Activated B cell treated with CpG ODN at 0.5 μM for 24 hours (primary cell): Measurements from ENCODE around the gene CCDC141. TPM values are rescaled to one million over a fixed set of nuclear protein-coding genes. Genes with fewer than 3 reads are reported as not detected.

Experiments used
- ATAC-seq: fragments of 200-7000 bp; cut with Tn5 transposase; one replicate; pipeline ENCODE4 v1.10.0; 2021; ENCODE audit warnings: low read depth, mild to moderate bottlenecking, moderate library complexity
- CTCF ChIA-PET: fragments of 350-600 bp; sonication (Branson Sonifier 250); formaldehyde crosslinking; loops from one replicate; lab custom pipeline; 2021; ENCODE audit warnings: antibody characterized with exemption; lab: Charles Lee
- POLR2A ChIA-PET: fragments of 350-600 bp; sonication (Branson Sonifier 250); formaldehyde crosslinking; loops from one replicate; lab custom pipeline; 2021; ENCODE audit warnings: antibody characterized with exemption; lab: Charles Lee
- DNase-seq: peaks from one replicate; pipeline ENCODE4 v3.0.0; 2022
- H3K27ac Mint-ChIP-seq: one replicate; pipeline ENCODE4 v1.8.0; 2020; ENCODE audit warnings: mixed read lengths
- H3K27me3 Mint-ChIP-seq: one replicate; pipeline ENCODE4 v1.8.0; 2021; ENCODE audit warnings: mixed read lengths
- H3K36me3 Mint-ChIP-seq: one replicate; pipeline ENCODE4 v1.8.0; 2021; ENCODE audit warnings: low read depth, mixed read lengths
- H3K4me1 Mint-ChIP-seq: one replicate; pipeline ENCODE4 v1.8.0; 2021; ENCODE audit warnings: mixed read lengths
- H3K4me3 Mint-ChIP-seq: one replicate; pipeline ENCODE4 v1.8.0; 2020; ENCODE audit warnings: mild to moderate bottlenecking, mixed read lengths
- H3K9me3 Mint-ChIP-seq: one replicate; pipeline ENCODE4 v1.8.0; 2020; ENCODE audit warnings: mixed read lengths
- intact Hi-C: fragments of 100-400 bp; cut with micrococcal nuclease; formaldehyde crosslinking; loops from one replicate; pipeline ENCODE4 v1.15.1; 2024
- total RNA-seq: library from RNA; stranded (reverse); gene quantifications from 2 replicates; pipeline ENCODE4 v1.2.3, GENCODE V29; 2022
- TF ChIP-seq, protein P1 (sequence below): fragments of 200-600 bp; IDR thresholded peaks from one replicate; pipeline ENCODE4 v1.8.0; 2022; ENCODE audit warnings: antibody characterized with exemption, mild to moderate bottlenecking

The CCDC141 gene
- total RNA-seq, 1 donor from 2014 or later, result 38.8 TPM

DNA sequence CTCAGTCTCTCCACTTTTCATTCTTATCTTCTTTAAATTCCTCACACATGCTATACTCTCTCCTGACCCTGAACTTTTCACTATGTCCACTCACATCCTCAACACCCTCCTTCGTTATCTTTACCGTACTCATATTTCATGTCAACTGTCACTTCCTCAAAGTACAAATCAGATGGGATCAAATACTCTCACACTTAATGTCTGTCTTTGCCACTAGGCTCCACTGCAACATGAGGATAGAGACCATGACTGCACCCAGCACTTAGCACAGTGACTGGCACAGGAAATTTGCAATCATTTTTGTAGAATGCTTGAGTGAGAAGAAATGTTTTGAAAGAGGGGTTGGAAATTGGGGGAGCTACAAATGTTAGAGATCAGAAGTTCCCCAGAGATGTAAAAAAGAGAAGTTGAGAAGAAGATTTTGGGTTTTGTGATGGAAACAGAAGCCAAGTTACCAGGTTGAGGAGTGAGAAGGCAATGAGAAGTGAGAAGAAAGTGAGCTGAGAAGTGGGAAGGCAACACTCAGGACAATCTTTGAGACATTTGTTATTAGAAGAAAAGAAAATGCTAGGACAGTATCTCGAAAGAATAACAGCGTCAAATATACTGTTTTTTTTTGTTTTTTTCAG lies 87.0 kb downstream of the CCDC141 start:
- intact Hi-C loops, result loop anchor here (1.0 kb wide), 2 partner anchors 58 to 166 kb away; no protein-coding TSS in a partner anchor
- Mint-ChIP-seq H3K27ac (no peak overlapping the region), H3K27me3 (no peaks in the 10 kb centered on the region), H3K4me3 (no peak overlapping the region), H3K36me3 (peaks cover 15% of the 10 kb centered on the region), H3K9me3 (no peaks in the 10 kb centered on the region), H3K4me1 (peaks cover 7% of the 10 kb centered on the region)
- TF ChIP-seq, protein P1, sequence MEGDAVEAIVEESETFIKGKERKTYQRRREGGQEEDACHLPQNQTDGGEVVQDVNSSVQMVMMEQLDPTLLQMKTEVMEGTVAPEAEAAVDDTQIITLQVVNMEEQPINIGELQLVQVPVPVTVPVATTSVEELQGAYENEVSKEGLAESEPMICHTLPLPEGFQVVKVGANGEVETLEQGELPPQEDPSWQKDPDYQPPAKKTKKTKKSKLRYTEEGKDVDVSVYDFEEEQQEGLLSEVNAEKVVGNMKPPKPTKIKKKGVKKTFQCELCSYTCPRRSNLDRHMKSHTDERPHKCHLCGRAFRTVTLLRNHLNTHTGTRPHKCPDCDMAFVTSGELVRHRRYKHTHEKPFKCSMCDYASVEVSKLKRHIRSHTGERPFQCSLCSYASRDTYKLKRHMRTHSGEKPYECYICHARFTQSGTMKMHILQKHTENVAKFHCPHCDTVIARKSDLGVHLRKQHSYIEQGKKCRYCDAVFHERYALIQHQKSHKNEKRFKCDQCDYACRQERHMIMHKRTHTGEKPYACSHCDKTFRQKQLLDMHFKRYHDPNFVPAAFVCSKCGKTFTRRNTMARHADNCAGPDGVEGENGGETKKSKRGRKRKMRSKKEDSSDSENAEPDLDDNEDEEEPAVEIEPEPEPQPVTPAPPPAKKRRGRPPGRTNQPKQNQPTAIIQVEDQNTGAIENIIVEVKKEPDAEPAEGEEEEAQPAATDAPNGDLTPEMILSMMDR, result no peak
- ChIA-PET CTCF (interaction anchor here (1.0 to 2.5 kb wide), 3 partner anchors 49 to 167 kb away, joined by 3 to 17 read pairs (median 5); no protein-coding TSS in a partner anchor), POLR2A (no interaction called here)
- ATAC-seq, result peak; percentile 84
- DNase-seq, result no peak

DNA sequence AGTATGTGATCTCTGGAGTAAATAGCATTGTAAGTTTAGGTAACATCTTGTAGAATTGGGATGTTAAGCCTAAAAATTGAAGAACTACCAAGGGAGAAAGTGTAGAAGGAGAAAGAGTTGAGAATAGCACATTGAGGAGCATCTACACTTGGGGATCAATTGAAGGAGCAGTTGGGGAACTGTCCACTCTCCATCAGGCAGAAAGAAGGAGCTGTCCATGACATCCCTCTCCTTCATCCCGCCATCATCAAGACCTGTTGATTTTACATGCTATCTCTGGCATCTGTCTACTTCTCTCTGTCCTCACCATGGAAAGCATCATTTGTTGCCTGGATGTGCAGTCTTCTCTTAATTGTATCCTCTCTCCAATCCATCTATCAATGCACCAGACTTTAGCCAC lies 87.8 kb downstream of the CCDC141 start:
- H3K27ac Mint-ChIP-seq, result no peak overlapping the region
- H3K9me3 Mint-ChIP-seq, result no peaks in the 10 kb centered on the region
- peaks cover 19% of the 10 kb centered on the region for H3K36me3 Mint-ChIP-seq
- H3K4me3 Mint-ChIP-seq, result no peak overlapping the region
- TF ChIP-seq, protein P1, result no peak
- CTCF ChIA-PET, result no interaction called here
- POLR2A ChIA-PET, result no interaction called here
- H3K4me1 Mint-ChIP-seq, result peaks cover 7% of the 10 kb centered on the region
- H3K27me3 Mint-ChIP-seq, result no peaks in the 10 kb centered on the region
- no peak for DNase-seq
- intact Hi-C loops, result no loop called here
- no peak for ATAC-seq

DNA sequence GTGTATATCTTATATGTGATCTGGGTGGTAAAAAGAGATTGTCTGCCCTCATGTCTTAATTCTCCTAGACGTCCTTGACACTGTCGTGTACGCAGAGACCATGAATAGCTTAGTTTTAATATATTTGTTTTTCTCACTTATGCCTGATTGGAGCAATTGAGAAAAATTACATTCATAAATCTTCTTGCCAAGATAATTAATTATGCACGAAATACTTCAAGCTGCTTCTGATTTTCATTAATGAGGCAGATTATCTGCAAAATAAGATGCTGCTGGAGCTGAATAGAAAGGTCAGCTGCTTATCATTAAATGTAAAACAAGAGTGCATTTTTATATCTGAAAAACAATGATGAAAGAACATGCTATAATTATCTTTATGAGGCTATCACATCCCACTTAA lies 95.9 kb downstream of the CCDC141 start:
- TF ChIP-seq, protein P1, result no peak
- H3K4me1 Mint-ChIP-seq, result peaks cover 2% of the 10 kb centered on the region
- intact Hi-C loops, result no loop called here
- no peak for ATAC-seq
- no peaks in the 10 kb centered on the region for H3K9me3 Mint-ChIP-seq
- ChIA-PET POLR2A (no interaction called here), CTCF (interaction anchor here (1.1 kb wide), 1 partner anchor 176 kb away, joined by 3 read pairs; no protein-coding TSS in a partner anchor)
- no peak overlapping the region for H3K4me3 Mint-ChIP-seq
- no peak overlapping the region for H3K27ac Mint-ChIP-seq
- no peaks in the 10 kb centered on the region for H3K27me3 Mint-ChIP-seq
- H3K36me3 Mint-ChIP-seq, result peaks cover 18% of the 10 kb centered on the region
- DNase-seq, result no peak

DNA sequence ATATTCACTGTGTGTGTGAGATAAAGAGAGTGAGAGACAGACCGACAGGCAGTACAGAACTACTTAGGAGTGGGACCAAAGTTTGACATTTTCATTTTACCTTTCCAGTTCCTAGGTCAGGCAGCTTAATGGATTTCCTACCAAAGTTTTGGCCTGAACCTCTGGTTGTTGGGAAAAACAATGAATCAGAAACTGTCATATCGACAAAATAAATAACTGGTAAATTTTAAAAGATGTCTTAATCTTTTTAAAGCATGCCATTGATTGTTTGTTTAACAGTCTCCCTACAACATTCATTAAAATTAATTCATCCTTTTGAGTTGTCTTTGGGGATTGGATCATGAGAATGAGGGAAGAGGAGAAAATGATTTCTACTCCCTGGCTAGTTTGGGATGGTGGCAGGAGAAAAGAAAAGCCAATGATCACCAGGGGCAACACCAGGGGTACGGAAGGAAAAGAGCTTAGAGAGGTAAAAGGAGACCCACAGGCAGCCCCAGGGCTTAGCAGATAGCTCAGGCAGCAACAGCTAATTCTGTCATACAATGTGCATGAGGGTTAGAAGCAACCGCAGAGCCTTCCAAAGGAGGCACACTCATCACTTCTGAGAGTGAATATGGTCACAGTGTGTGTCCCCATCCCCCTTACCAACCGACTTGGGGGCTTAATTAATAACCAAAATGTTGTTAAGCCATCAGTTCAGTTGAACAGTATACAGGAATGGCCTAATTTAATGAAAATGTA lies 98.5 kb downstream of the CCDC141 start:
- intact Hi-C loops, result no loop called here
- H3K4me1 Mint-ChIP-seq, result peaks cover 2% of the 10 kb centered on the region
- TF ChIP-seq, protein P1, result no peak
- H3K9me3 Mint-ChIP-seq, result peaks cover 4% of the 10 kb centered on the region
- peaks cover 10% of the 10 kb centered on the region for H3K36me3 Mint-ChIP-seq
- ChIA-PET POLR2A (no interaction called here), CTCF (no interaction called here)
- ATAC-seq (no peak), DNase-seq (no peak)
- no peak overlapping the region for H3K4me3 Mint-ChIP-seq
- H3K27ac Mint-ChIP-seq, result no peak overlapping the region
- no peaks in the 10 kb centered on the region for H3K27me3 Mint-ChIP-seq

DNA sequence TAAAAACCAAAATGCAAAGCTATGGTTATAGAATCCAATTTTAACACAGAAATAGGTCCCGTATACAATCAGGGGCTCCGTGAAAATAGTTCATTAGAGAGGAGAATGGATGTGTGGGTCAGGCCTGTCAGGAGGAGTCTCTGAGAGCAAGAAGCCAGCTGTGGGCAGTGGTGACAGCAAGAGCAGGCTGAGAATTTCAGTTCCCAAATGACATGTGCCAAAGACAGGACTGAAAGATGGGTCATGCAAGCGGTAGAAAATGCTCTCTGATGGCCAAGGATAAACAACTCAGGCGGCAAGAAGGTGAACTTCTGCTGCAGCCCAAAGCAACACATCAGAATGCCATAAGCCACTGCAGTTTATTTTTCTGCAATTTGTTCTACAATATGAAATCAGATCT lies 100.4 kb downstream of the CCDC141 start:
- intact Hi-C loops, result no loop called here
- DNase-seq, result no peak
- H3K27ac Mint-ChIP-seq, result no peak overlapping the region
- peaks cover 10% of the 10 kb centered on the region for H3K36me3 Mint-ChIP-seq
- ChIA-PET POLR2A (no interaction called here), CTCF (no interaction called here)
- H3K4me3 Mint-ChIP-seq, result peak overlapping the region; percentile 5
- peaks cover 2% of the 10 kb centered on the region for H3K4me1 Mint-ChIP-seq
- TF ChIP-seq, protein P1, result no peak
- no peaks in the 10 kb centered on the region for H3K27me3 Mint-ChIP-seq
- peaks cover 4% of the 10 kb centered on the region for H3K9me3 Mint-ChIP-seq
- no peak for ATAC-seq
